Parietal lobe (tissue), 1 donor: ENCODE results near the gene DEFB126. TPM values are rescaled to one million over a fixed set of nuclear protein-coding genes. Genes with fewer than 3 reads are reported as not detected.

ENCODE experiments used
- total RNA-seq: library from RNA; depleted of rRNA; stranded (reverse); fragments of >200 nt; gene quantifications from one replicate; pipeline ENCODE4 v1.2.3, GENCODE V29; 2014

DEFB126 gene, protein sequence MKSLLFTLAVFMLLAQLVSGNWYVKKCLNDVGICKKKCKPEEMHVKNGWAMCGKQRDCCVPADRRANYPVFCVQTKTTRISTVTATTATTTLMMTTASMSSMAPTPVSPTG
- total RNA-seq: not detected

GRCh38 chr20:142290-142689, at the start of gene DEFB126:
Gene DEFB126 (plus strand): TSS chr20:142590. CDS start chr20:142629, 39 bp downstream.

DNA sequence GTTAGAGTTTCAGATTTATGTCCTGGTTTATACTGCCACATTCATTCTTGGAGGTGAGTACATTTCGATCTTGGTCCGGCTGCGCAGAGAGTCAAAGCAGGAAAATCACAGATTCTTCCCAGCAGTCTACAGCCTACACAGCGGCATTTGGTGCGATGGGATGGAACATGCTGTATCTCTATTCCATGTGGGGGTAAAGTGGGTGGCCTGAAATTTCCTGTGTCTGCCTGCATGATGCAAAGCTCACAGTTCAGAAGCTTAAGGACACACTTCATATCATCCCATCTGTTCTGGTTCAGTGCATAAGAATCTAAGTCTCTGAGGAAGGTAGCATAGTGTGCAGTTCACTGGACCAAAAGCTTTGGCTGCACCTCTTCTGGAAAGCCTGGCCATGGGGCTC, 14.8 kb downstream of the DEFB126 start, which contains the start of gene DEFB127:
Gene DEFB127, plus strand, starts transcription at position 301 of the 400 bp plus-strand sequence. Its CDS starts 91 bp downstream, at position 392.

GRCh38 chr20:189611-190010, 47.2 kb downstream of the DEFB126 start, which contains the start of gene DEFB128:
Gene DEFB128 (minus strand): TSS chr20:189711. CDS start chr20:189623, 88 bp downstream.

Other genes with a start within 250 kb of the DEFB126 start
- not detected for gene DEFB125, start 54.9 kb upstream of the DEFB126 start, total RNA-seq
- not detected for gene DEFB127, start 14.9 kb downstream of the DEFB126 start, total RNA-seq
- gene DEFB128, start 47.1 kb downstream of the DEFB126 start, total RNA-seq: not detected
- gene DEFB129, start 84.7 kb downstream of the DEFB126 start, total RNA-seq: not detected
- gene DEFB132, start 115.1 kb downstream of the DEFB126 start, total RNA-seq: not detected
- gene C20orf96, start 148.2 kb downstream of the DEFB126 start, total RNA-seq: 7.5 TPM
- gene ZCCHC3, start 155.0 kb downstream of the DEFB126 start, total RNA-seq: 15.7 TPM
- 18.2 TPM for gene SOX12, start 183.0 kb downstream of the DEFB126 start, total RNA-seq
- gene NRSN2, start 204.5 kb downstream of the DEFB126 start, total RNA-seq: 44.4 TPM
- 10.6 TPM for gene TRIB3, start 238.2 kb downstream of the DEFB126 start, total RNA-seq